HFF-Myc (cell line): ENCODE data around the gene LETM1.

Source experiments
- DNase-seq: peaks from one replicate; pipeline ENCODE4 v3.0.0-alpha.2; 2011; ENCODE audit warnings: low read depth; ENCODE audit errors: extremely low read depth
- H3K4me3 ChIP-seq: replicated peaks from 2 replicates; pipeline ENCODE4 v1.5.1; 2011; ENCODE audit warnings: low read depth, mild to moderate bottlenecking, control low read depth, low read length
- CTCF ChIP-seq: IDR thresholded peaks from 2 replicates; pipeline ENCODE4 v1.5.1; 2012; ENCODE audit warnings: mild to moderate bottlenecking, low read depth, low read length, control low read depth; ENCODE audit errors: missing control alignments

Gene LETM1

GRCh38 chr4:1823545-1823932 lies 32.4 kb downstream of the LETM1 start:
- H3K4me3 ChIP-seq = no peak overlapping the region
- DNase-seq = no peak
- TF ChIP-seq CTCF = no peak

- no peak overlapping the region for H3K4me3 ChIP-seq
- DNase-seq = no peak
- no peak for TF ChIP-seq CTCF
Measured at GRCh38 chr4:1822568-1823544, 33.1 kb downstream of the LETM1 start.

- no peak for TF ChIP-seq CTCF
- DNase-seq = no peak
Measured at GRCh38 chr4:1821679-1822567, 34.0 kb downstream of the LETM1 start.

GRCh38 chr4:1819816-1820215 lies 36.1 kb downstream of the LETM1 start:
- no peak overlapping the region for H3K4me3 ChIP-seq
- TF ChIP-seq CTCF = no peak
- no peak for DNase-seq

More at GRCh38 chr4:1821679-1822567, 34.0 kb downstream of the LETM1 start:
- no peak overlapping the region for H3K4me3 ChIP-seq

GRCh38 chr4:1819284-1819683 lies 36.7 kb downstream of the LETM1 start:
- no peak for DNase-seq
- TF ChIP-seq CTCF = no peak
- no peak overlapping the region for H3K4me3 ChIP-seq

- no peak for DNase-seq
- H3K4me3 ChIP-seq = no peak overlapping the region
- TF ChIP-seq CTCF = no peak
Measured at GRCh38 chr4:1815997-1816860, 39.7 kb downstream of the LETM1 start.
